Measurements from ENCODE around the gene CERK.
"Not testable (repeated sequence)": the region's sequence is repeated elsewhere in the genome, so short reads cannot be mapped to it uniquely, and the experiment has no call there.

Gene CERK

GRCh38 chr22:46737976-46738646 lies at the start of gene CERK:
TSS of gene CERK (minus strand) at chr22:46738252. CDS start at chr22:46738148, 104 bp downstream.
- TF ChIP-seq CTCF (conservative IDR thresholded peaks at IDR 0.05; ENCODE audit: low read depth, low read length): no peak
- H3K4me3 ChIP-seq (ENCODE audit: low read length): peak within 1 kb of the TSS; percentile 76
- DNase-seq (ENCODE audit: low read depth): no peak

- H3K4me3 ChIP-seq (ENCODE audit: low read length): no peak overlapping the region
- TF ChIP-seq CTCF (conservative IDR thresholded peaks at IDR 0.05; ENCODE audit: low read depth, low read length): no peak
- DNase-seq (ENCODE audit: low read depth): no peak
Observed at GRCh38 chr22:46783721-46784120, 45.7 kb upstream of the CERK start.

- H3K4me3 ChIP-seq (ENCODE audit: low read length); DNase-seq (ENCODE audit: low read depth): not testable (repeated sequence)
Observed at GRCh38 chr22:46782200-46782599, 44.1 kb upstream of the CERK start.

GRCh38 chr22:46781291-46781690 lies 43.2 kb upstream of the CERK start:
- H3K4me3 ChIP-seq (ENCODE audit: low read length): no peak overlapping the region
- no peak for TF ChIP-seq CTCF (conservative IDR thresholded peaks at IDR 0.05; ENCODE audit: low read depth, low read length)
- no peak for DNase-seq (ENCODE audit: low read depth)

GRCh38 chr22:46780453-46780852 lies 42.4 kb upstream of the CERK start:
- no peak for TF ChIP-seq CTCF (conservative IDR thresholded peaks at IDR 0.05; ENCODE audit: low read depth, low read length)

GRCh38 chr22:46779651-46780050 lies 41.6 kb upstream of the CERK start:
- no peak for TF ChIP-seq CTCF (conservative IDR thresholded peaks at IDR 0.05; ENCODE audit: low read depth, low read length)
- no peak overlapping the region for H3K4me3 ChIP-seq (ENCODE audit: low read length)
- no peak for DNase-seq (ENCODE audit: low read depth)

More at GRCh38 chr22:46780453-46780852, 42.4 kb upstream of the CERK start:
- DNase-seq (ENCODE audit: low read depth): no peak
- H3K4me3 ChIP-seq (ENCODE audit: low read length): no peak overlapping the region

- no peak for DNase-seq (ENCODE audit: low read depth)
- H3K4me3 ChIP-seq (ENCODE audit: low read length): no peak overlapping the region
- TF ChIP-seq CTCF (conservative IDR thresholded peaks at IDR 0.05; ENCODE audit: low read depth, low read length): no peak
Observed at GRCh38 chr22:46779023-46779422, 41.0 kb upstream of the CERK start.

Data from retinal pigment epithelial cell (primary cell).